GM06990 (cell line): ENCODE data around the gene CRY2.

Experiments used
- DNase-seq: peaks from one replicate; pipeline ENCODE4 v3.0.0-alpha.2; 2011; ENCODE audit not compliant: insufficient read length; ENCODE audit errors: extremely low read depth
- H3K27me3 ChIP-seq: replicated peaks from 2 replicates; pipeline ENCODE4 v1.6.0; 2011; ENCODE audit warnings: low read length; ENCODE audit not compliant: control insufficient read depth, insufficient read depth
- H3K36me3 ChIP-seq: 2 replicates; pipeline ENCODE4 v1.5.1; 2011; ENCODE audit warnings: low read length; ENCODE audit not compliant: control insufficient read depth, insufficient read depth
- H3K4me3 ChIP-seq: replicated peaks from 2 replicates; pipeline ENCODE4 v1.5.1; 2011; ENCODE audit warnings: low read depth, mild to moderate bottlenecking, control low read depth, low read length
- TF ChIP-seq, protein P1 (sequence below): IDR thresholded peaks from 2 replicates; pipeline ENCODE4 v1.5.1; 2011; ENCODE audit warnings: low read length, control low read depth, mild to moderate bottlenecking, inconsistent platforms; ENCODE audit not compliant: insufficient read depth, poor library complexity, severe bottlenecking

The CRY2 gene

DNA sequence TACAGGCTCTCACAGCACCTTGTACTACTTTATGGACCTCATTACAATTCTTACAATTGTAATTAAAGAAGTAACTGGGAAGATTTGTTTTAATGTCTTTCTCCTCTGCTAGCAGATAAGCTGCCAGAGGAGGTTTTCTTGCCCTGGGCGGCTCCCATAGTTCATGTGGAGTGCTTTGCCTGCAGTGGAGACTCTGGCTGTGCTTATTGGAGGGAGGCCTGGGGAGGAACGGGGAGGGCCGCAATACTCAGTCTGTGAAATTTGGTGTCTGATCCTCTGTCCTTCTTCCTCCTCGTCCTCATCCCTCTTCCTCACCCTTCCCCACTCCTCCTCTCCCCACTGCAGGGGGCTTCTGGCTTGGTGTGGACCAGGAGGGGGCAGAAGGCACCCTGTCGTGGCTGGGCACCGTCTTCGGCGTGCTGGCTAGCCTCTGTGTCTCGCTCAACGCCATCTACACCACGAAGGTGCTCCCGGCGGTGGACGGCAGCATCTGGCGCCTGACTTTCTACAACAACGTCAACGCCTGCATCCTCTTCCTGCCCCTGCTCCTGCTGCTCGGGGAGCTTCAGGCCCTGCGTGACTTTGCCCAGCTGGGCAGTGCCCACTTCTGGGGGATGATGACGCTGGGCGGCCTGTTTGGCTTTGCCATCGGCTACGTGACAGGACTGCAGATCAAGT lies 36.7 kb upstream of the CRY2 start:
- DNase-seq = no peak
- peaks cover 10% of the 10 kb centered on the region for H3K36me3 ChIP-seq
- TF ChIP-seq, protein P1, sequence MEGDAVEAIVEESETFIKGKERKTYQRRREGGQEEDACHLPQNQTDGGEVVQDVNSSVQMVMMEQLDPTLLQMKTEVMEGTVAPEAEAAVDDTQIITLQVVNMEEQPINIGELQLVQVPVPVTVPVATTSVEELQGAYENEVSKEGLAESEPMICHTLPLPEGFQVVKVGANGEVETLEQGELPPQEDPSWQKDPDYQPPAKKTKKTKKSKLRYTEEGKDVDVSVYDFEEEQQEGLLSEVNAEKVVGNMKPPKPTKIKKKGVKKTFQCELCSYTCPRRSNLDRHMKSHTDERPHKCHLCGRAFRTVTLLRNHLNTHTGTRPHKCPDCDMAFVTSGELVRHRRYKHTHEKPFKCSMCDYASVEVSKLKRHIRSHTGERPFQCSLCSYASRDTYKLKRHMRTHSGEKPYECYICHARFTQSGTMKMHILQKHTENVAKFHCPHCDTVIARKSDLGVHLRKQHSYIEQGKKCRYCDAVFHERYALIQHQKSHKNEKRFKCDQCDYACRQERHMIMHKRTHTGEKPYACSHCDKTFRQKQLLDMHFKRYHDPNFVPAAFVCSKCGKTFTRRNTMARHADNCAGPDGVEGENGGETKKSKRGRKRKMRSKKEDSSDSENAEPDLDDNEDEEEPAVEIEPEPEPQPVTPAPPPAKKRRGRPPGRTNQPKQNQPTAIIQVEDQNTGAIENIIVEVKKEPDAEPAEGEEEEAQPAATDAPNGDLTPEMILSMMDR = no peak
- no peaks in the 10 kb centered on the region for H3K27me3 ChIP-seq
- no peak overlapping the region for H3K4me3 ChIP-seq

DNA sequence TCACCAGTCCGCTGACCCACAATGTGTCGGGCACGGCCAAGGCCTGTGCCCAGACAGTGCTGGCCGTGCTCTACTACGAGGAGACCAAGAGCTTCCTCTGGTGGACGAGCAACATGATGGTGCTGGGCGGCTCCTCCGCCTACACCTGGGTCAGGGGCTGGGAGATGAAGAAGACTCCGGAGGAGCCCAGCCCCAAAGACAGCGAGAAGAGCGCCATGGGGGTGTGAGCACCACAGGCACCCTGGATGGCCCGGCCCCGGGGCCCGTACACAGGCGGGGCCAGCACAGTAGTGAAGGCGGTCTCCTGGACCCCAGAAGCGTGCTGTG lies 36.2 kb upstream of the CRY2 start:
- H3K4me3 ChIP-seq = no peak overlapping the region
- no peaks in the 10 kb centered on the region for H3K27me3 ChIP-seq
- DNase-seq = no peak
- peaks cover 10% of the 10 kb centered on the region for H3K36me3 ChIP-seq
- TF ChIP-seq, protein P1 = no peak

DNA sequence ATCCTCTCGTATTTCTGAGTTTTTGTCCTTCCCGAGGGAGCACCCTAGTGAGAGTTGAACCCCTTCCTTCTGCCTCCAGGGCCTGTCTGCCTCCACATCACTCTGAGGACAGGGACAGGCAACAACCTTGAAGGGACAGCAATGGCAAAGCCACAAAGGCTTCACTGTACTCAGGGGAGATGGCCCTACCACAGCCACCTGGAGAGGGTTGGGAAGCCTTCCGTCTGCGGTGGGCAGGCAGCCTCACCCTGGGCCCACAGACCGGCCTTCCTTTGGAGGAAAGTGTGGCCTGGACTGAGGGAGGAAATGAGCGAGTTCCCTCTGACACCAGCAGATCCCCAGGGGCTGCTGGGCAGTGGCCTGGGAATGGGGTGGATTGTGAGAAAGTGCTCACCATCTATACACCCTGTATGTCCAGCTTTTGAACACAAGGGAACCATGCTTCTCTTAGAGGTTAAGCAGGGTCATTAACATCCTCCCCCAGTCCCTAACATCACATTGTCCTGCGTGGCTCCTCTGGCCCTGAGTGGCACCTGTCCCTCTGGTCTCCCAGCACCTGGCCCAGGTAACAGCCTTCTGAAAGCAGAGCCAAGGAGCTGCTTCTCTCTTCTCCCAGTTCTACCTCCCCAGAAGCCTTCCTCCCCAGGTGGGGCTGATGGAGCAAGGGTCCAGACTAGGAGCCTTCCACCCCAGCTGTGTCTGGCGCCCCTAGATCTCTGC lies 35.5 kb upstream of the CRY2 start:
- H3K36me3 ChIP-seq = peaks cover 10% of the 10 kb centered on the region
- no peak overlapping the region for H3K4me3 ChIP-seq
- DNase-seq = no peak
- H3K27me3 ChIP-seq = no peaks in the 10 kb centered on the region
- TF ChIP-seq, protein P1 = no peak

DNA sequence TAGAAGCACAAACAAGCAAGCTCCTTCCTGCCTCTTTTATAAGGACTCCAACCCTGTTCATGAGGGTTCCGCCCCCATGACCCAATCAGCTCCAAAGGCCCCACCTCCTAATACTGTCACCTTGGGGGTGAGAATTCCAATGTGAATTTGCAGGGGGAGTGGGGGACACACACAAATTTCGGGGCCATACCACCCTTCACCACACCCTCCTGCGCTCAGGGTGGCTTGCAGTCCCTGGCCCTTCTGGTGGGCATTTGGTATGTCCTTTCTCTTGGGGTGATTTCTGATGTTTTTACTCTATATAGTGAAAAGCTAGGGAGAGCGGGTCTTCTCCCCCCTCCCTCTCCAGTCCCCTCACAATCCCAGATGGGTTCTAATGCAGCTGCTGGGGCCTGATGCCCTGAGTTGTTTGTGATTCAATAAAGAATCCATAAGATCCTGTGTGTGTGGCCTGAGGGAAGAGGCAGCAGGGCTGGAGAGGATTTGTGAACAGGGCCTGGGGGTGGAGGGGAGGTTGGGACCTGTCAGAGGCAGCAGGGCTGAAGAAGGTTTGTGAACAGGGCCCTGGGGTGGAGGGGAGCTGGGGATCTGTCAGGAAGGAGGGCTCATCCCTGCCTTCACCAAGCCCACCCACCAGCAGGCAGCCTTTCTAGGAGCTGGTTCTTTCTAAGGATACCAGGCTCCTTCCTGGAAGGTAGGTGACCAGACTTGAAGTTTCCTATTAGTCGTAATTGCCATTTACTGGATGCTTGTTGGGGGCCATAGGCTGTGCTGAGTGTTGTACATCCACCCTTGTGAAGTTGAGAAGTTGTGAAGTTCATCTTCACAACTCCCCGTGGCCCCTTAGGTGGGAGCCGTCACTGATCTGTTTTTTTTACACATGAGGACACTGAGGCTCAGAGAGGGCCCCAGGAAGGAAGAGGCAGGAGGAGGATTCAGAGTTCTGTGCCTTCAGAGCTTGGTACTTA lies 34.4 kb upstream of the CRY2 start:
- Histone ChIP-seq H3K36me3 (peaks cover 10% of the 10 kb centered on the region), H3K27me3 (no peaks in the 10 kb centered on the region), H3K4me3 (no peak overlapping the region)
- TF ChIP-seq, protein P1 = no peak
- DNase-seq = no peak

DNA sequence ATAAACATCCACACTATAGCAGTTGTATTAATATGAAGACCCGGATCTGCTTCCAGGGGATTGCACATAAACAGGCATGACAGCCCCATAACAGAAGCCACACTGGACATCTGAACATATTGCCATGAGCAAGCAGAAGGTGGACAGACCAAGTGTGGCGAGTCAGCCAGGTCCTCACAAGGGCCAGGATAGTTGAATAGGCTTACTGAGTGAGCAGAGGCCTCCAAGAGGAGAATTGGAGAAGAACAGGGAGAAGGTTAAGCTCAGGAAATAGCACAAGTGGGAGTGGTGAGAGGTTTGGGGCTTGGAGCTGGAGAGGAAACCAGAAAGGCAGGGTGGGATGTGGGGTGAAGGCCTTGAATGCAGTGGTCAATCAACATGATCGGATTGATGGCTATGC lies 31.5 kb upstream of the CRY2 start:
- TF ChIP-seq, protein P1 = no peak
- H3K36me3 ChIP-seq = peaks cover 10% of the 10 kb centered on the region
- H3K4me3 ChIP-seq = no peak overlapping the region
- DNase-seq = no peak
- no peaks in the 10 kb centered on the region for H3K27me3 ChIP-seq
